SK-N-MC (cell line): ENCODE data around the gene SLC22A7.

Experiments
- EZH2 ChIP-seq: fragments of 200-600 bp; sonication (generic); IDR thresholded peaks from one replicate; pipeline ENCODE4 v1.6.1; 2017; ENCODE audit warnings: antibody characterized with exemption
- FOXP2 ChIP-seq: optimal IDR thresholded peaks from 2 replicates; pipeline ENCODE3; 2011; ENCODE audit warnings: mild to moderate bottlenecking, moderate library complexity; ENCODE audit not compliant: insufficient read depth; ENCODE audit errors: extremely low read length, control extremely low read depth
- POLR2AphosphoS5 ChIP-seq: IDR thresholded peaks from 2 replicates; pipeline ENCODE4 v1.6.1; 2012; ENCODE audit warnings: mild to moderate bottlenecking, low read depth, low read length, borderline replicate concordance

- TF ChIP-seq EZH2 (no peak), POLR2AphosphoS5 (no peak), FOXP2 (no peak)
Observed at GRCh38 chr6:43275801-43276576, 22.1 kb upstream of the SLC22A7 start.
